MM.1S (cell line): Measurements from ENCODE around the gene PYGB.

Experiments used
- CTCF ChIP-seq: fragments of 300-600 bp; sonication (generic); IDR thresholded peaks from 2 replicates; pipeline ENCODE4 v1.5.1; 2016; ENCODE audit warnings: antibody characterized with exemption, low read length, mixed read lengths
- EZH2 ChIP-seq: fragments of 300-600 bp; sonication (generic); optimal IDR thresholded peaks from 2 replicates; pipeline ENCODE3; 2017; ENCODE audit warnings: low read depth, mild to moderate bottlenecking, antibody characterized with exemption, low read length, mixed read lengths

DNA sequence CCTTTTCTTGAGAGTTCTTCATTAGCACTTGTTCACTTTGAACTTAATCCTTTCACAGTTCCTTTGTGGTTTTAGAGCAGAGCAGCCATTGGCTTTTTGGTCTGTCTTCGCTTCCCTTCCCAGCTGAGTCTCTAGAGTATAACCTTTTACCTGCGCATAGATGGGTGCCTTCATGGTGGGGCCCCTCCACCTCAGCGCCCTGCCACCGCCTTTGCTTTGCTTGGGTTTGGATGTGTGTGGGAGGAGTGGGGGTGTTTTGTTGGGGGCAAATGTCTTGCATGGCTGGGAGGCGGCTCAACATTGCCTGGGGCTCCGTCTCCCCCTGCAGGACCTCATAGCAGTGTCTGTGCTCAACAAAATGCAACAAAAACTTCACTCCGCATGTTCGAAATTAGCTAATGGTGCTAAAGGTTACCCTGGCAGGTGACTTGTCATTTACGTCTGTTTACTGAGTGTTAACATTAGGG, 11.9 kb downstream of the PYGB start:
- TF ChIP-seq CTCF (no peak), EZH2 (no peak)
